Measurements from ENCODE around the gene ATRNL1.

GRCh38 chr10:115706488-115707076 lies 613.4 kb downstream of the ATRNL1 start:
- no peak for TF ChIP-seq POLR2A (IDR thresholded peaks at IDR 0.05; ENCODE audit: low read length)
- no peak for TF ChIP-seq CHD2 (IDR thresholded peaks at IDR 0.05; ENCODE audit: low read length, partially characterized antibody)
- no peak for TF ChIP-seq CBX8 (IDR thresholded peaks at IDR 0.05)

Measured in A549 (cell line).